ENCODE results near the gene SBNO2. TPM values are rescaled to one million over a fixed set of nuclear protein-coding genes. Genes with fewer than 3 reads are reported as not detected.

SBNO2 gene
- total RNA-seq, 1 experiment from 2014 or later, result 46.3 TPM

- Mint-ChIP-seq H3K4me3 (no peak overlapping the region), H3K4me1 (peaks cover 2 to 7% of the 10 kb centered on the region in 2 experiments; a peak in 3 of 4 replicates), H3K27me3 (ENCODE audit: low read depth) (no peaks in the 10 kb centered on the region), H3K27ac (peak overlapping the region in 1 of 3 experiments; percentile 36; a peak in 2 of 7 replicates), H3K9me3 (no peaks in the 10 kb centered on the region; a peak in 1 of 5 replicates), H3K36me3 (ENCODE audit: insufficient read depth in 1 of 3, low read depth in 3 of 3) (peaks cover 14 to 48% (median 28%) of the 10 kb centered on the region in 3 experiments; a peak in 6 of 7 replicates)
- no peaks in the 10 kb centered on the region for H4K20me1 ChIP-seq (ENCODE audit: control insufficient read depth, insufficient read depth, insufficient read length)
- H3K18ac ChIP-seq (ENCODE audit: insufficient read length, low read depth, low read length), result no peak overlapping the region
- H3K9ac ChIP-seq (ENCODE audit: extremely low read depth, insufficient read length, low read length), result no peak overlapping the region
- no peak overlapping the region for H3K23ac ChIP-seq (ENCODE audit: insufficient read length, low read depth, low read length)
- no peak overlapping the region for H3K14ac ChIP-seq (ENCODE audit: insufficient read depth, low read length)
- no peak overlapping the region for H3K56ac ChIP-seq (ENCODE audit: insufficient read length, low read depth, low read length)
- no peak overlapping the region for H3T11ph ChIP-seq (ENCODE audit: low read length)
- H2BK20ac ChIP-seq (ENCODE audit: low read depth, low read length, poor library complexity, severe bottlenecking), result no peak overlapping the region
- no peak for TF ChIP-seq CTCF (conservative IDR thresholded peaks at IDR 0.05)
- no peaks in the 10 kb centered on the region for H3K23me2 ChIP-seq (ENCODE audit: insufficient read length, low read depth, low read length, poor library complexity, severe bottlenecking)
- DNase-seq, result no peak
- no peak overlapping the region for H4K91ac ChIP-seq (ENCODE audit: insufficient read length, low read depth, low read length)
- no peak overlapping the region for H3K4ac ChIP-seq (ENCODE audit: low read depth, low read length)
- H3K27ac ChIP-seq (ENCODE audit: insufficient read length, low read depth, low read length), result no peak overlapping the region
- no peaks in the 10 kb centered on the region for H3K79me1 ChIP-seq (ENCODE audit: insufficient read depth, low read depth, low read length, poor library complexity, severe bottlenecking)
- H3K9me3 ChIP-seq (ENCODE audit: control insufficient read depth, low read depth, low read length), result no peaks in the 10 kb centered on the region
- no CpG with 5 or more reads among the region's 10 CpGs for WGBS (ENCODE audit: extremely low coverage, insufficient read length, low lambda C conversion rate)
- H2BK120ac ChIP-seq (ENCODE audit: low read depth, low read length, poor library complexity, severe bottlenecking), result no peak overlapping the region
- no peak overlapping the region for H2BK5ac ChIP-seq (ENCODE audit: insufficient read length, low read length)
- H2BK15ac ChIP-seq (ENCODE audit: low read depth, low read length), result no peak overlapping the region
- H2AFZ ChIP-seq (ENCODE audit: low read length), result no peak overlapping the region
- no peaks in the 10 kb centered on the region for H3K79me2 ChIP-seq (ENCODE audit: insufficient read depth, low read length)
- no peak overlapping the region for H2BK12ac ChIP-seq (ENCODE audit: insufficient read length, low read depth, low read length)
- no peak overlapping the region for H2AK5ac ChIP-seq (ENCODE audit: insufficient read length, low read length)
- no peak overlapping the region for H4K5ac ChIP-seq (ENCODE audit: insufficient read length, low read depth, low read length)
- H3K4me2 ChIP-seq (ENCODE audit: insufficient read depth, insufficient read length, low read length), result no peak overlapping the region
- no peaks in the 10 kb centered on the region for H3K4me1 ChIP-seq (ENCODE audit: insufficient read depth, low read length)
- no peaks in the 10 kb centered on the region for H3K27me3 ChIP-seq (ENCODE audit: insufficient read depth, low read length)
- no peak overlapping the region for H4K8ac ChIP-seq (replicated peaks; ENCODE audit: insufficient read length, low read depth, low read length)
Measured at GRCh38 chr19:1121395-1121794, 52.7 kb downstream of the SBNO2 start.
